Neural progenitor cell (in vitro differentiated cells): Measurements from ENCODE around the gene C12orf76.

Experiments used
- EZH2 ChIP-seq: fragments of 200-600 bp; sonication (generic); IDR thresholded peaks from 2 replicates; pipeline ENCODE4 v1.6.1; 2017; ENCODE audit warnings: antibody characterized with exemption, mild to moderate bottlenecking, moderate library complexity
- TF ChIP-seq, protein P1 (sequence below): fragments of 200-600 bp; sonication (generic); IDR thresholded peaks from 2 replicates; pipeline ENCODE4 v1.5.1; 2017; ENCODE audit warnings: antibody characterized with exemption, mild to moderate bottlenecking

- TF ChIP-seq, protein P1, sequence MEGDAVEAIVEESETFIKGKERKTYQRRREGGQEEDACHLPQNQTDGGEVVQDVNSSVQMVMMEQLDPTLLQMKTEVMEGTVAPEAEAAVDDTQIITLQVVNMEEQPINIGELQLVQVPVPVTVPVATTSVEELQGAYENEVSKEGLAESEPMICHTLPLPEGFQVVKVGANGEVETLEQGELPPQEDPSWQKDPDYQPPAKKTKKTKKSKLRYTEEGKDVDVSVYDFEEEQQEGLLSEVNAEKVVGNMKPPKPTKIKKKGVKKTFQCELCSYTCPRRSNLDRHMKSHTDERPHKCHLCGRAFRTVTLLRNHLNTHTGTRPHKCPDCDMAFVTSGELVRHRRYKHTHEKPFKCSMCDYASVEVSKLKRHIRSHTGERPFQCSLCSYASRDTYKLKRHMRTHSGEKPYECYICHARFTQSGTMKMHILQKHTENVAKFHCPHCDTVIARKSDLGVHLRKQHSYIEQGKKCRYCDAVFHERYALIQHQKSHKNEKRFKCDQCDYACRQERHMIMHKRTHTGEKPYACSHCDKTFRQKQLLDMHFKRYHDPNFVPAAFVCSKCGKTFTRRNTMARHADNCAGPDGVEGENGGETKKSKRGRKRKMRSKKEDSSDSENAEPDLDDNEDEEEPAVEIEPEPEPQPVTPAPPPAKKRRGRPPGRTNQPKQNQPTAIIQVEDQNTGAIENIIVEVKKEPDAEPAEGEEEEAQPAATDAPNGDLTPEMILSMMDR, result no peak
- TF ChIP-seq EZH2, result no peak
These were observed 36.1 kb upstream of the C12orf76 start for GRCh38 chr12:110084314-110085015.
